NCI-H1417 treated with DMSO at 0.1 percent for 48 hours (cell line): Measurements from ENCODE around the gene ITPR1.

ENCODE experiments used
- DNase-seq: peaks from one replicate; lab custom pipeline; 2025; lab: John Stamatoyannopoulos, UW

The ITPR1 gene

GRCh38 chr3:4644951-4645350 is 151.8 kb downstream of the ITPR1 start:
- DNase-seq: no peak

- DNase-seq: no peak
Observed at GRCh38 chr3:4645468-4645867, 152.3 kb downstream of the ITPR1 start.

DNA sequence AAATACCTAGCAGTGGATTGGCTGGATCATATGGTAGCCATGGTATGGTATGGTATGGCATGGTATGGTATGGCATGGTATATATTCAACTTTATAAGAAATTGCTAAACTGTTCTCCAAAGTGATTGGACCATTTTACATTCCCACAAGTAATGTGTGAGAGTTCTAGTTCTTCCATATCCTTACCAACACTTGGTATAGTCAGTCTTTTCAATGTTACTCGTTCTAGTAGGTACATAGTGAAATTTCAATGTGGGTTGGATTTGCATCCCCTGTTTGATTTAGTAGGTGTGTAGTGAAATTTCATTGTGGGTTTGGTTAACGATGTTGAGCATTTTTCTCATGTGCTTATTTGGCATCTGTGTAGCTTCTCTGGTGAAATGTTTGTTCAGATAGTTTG is 154.3 kb downstream of the ITPR1 start:
- DNase-seq: no peak

- DNase-seq: no peak
Observed at GRCh38 chr3:4655145-4656045, 162.2 kb downstream of the ITPR1 start.

- no peak for DNase-seq
Observed at GRCh38 chr3:4656059-4656458, 162.9 kb downstream of the ITPR1 start.

GRCh38 chr3:4656626-4657328 is 163.6 kb downstream of the ITPR1 start:
- DNase-seq: no peak

DNA sequence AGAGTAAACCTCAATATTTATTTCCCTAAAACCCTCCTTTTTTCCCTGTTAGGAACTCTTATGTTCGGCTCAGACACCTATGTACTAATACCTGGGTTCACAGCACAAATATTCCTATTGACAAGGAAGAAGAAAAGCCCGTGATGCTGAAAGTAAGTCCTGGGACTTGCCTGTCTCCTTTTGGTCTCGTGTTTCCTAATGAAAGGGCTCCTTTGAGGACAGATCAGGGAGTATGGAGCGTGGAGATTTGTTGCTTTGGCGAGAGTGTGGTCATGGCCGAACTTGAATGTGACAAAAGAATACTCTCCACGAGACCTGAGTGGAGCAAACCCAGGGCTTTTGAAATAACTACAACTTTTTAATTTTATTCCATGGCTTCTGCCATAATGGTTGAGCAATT is 167.8 kb downstream of the ITPR1 start:
- DNase-seq: no peak

- DNase-seq: no peak
Observed at GRCh38 chr3:4664412-4664811, 171.3 kb downstream of the ITPR1 start.

- DNase-seq: no peak
Observed at GRCh38 chr3:4665197-4665596, 172.0 kb downstream of the ITPR1 start.

DNA sequence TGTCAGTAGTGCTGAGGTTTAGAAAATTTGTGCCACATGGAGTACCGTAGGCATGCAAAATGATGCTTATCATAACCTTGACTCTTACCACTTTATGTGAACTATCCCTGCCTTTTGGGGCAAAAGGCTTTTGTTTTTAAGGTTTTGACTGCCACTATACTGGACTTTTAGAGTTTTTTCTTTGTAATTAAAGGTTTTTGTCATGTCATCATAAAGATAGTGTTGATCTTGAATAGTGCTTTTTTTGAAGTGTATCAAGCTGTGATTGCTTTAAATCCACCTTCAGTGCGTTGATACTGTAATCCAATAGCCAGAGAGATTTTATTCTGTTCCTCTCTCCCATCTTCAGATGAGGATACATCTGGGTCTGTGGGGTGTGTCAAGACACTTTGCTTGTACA is 172.9 kb downstream of the ITPR1 start:
- no peak for DNase-seq

DNA sequence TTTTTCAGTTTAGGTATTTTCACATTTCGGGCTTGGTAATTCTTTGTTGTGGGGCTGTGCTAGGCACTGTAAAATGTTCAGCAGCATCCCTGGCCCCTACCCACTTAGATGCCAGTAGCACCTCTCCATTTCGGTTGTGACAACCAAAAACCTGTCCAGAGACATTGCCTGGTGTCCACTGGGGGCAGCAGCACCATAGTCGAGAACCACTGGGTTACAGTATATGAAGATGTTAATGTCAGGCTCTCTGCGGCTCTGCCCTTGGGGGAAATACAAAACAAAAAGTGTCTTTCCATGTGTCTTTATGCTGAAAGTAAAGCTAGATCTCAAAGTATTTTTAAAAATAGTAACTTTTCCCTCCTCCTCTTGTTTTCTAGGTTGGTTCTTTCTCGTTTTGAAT is 177.2 kb downstream of the ITPR1 start:
- no peak for DNase-seq

DNA sequence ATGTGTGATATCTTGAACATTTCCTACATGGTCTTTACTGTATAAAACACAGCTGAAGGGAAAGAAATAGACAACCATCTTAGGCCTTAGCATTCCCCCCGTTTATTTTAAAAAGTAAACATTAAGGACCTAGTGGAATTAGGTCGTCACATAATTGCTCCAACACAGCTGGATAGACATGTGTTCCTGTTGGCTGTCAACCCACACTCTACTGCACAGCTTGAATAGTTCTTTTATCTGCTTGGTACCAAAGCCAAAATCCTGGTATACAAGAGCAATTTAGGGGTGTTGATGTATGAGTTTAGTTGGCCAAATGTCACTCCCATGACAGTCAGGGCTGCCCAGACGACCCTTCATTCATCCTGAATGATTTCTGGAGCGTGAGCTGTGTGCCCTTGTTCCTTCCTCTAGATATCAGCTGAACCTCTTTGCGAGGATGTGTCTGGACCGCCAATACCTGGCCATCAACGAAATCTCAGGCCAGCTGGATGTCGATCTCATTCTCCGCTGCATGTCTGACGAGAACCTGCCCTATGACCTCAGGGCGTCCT is 179.7 kb downstream of the ITPR1 start:
- DNase-seq: no peak

GRCh38 chr3:4674216-4674615 is 181.1 kb downstream of the ITPR1 start:
- no peak for DNase-seq

- no peak for DNase-seq
Observed at GRCh38 chr3:4675704-4676103, 182.6 kb downstream of the ITPR1 start.

GRCh38 chr3:4678320-4678719 is 185.2 kb downstream of the ITPR1 start:
- no peak for DNase-seq

- DNase-seq: no peak
Observed at GRCh38 chr3:4680227-4680691, 187.1 kb downstream of the ITPR1 start.

DNA sequence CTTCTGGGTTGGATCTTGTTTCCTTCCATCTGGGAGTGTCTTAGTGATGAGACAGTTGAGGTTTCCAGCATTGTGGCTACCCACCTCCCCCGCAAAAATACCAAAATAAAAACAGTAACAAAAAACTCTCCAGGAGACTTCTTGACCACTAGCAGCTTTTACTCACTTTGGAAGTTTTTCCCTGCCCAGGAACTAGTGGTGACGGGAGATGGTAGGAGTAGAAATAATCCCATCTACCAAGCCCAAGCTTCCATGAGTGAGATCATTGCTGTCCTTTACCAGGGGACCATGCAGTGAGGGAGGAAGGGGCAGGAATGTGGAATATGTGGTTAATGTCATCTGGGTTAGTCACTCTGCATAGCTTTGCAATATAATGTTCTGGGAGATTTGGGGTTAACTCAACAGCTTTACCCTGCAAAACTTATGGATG is 187.7 kb downstream of the ITPR1 start:
- no peak for DNase-seq

DNA sequence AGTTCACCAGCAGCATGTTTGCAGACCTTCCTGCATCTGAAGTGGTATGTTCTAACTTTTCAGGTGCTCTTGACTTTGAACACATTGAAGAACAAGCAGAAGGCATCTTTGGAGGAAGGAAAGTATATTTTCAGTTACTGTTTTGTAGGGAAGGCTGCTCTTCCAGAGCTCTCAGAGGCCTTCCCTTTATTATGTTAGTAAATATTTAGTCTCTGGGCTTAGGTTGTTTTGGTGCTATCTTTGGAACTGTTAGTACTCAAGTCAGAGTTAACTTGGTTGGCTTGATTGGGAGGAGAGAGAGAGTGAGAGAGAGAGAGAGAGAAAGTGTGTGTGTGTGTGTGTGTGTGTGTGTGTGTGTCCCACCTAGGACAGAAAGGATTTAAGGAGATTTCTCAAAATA is 188.2 kb downstream of the ITPR1 start:
- no peak for DNase-seq

DNA sequence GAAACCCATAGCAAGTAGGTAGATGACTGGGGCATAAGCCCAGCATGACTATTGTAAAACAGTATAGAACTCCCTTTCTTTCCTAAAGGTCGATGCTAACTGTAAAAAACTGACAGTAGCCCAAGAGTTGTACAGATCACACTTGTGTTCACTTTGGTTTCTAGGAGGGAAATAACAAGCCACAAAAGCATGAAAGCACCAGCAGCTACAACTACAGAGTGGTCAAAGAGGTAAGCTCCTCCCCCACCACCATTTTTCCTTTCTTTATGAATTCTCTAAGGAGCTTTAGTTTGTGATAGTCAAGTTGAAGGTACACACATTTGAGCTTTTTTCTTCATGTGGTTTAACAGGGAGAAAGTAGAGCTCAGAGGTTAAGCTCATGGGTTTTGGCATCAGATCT is 191.0 kb downstream of the ITPR1 start:
- no peak for DNase-seq

GRCh38 chr3:4684976-4685375 is 191.8 kb downstream of the ITPR1 start:
- no peak for DNase-seq

DNA sequence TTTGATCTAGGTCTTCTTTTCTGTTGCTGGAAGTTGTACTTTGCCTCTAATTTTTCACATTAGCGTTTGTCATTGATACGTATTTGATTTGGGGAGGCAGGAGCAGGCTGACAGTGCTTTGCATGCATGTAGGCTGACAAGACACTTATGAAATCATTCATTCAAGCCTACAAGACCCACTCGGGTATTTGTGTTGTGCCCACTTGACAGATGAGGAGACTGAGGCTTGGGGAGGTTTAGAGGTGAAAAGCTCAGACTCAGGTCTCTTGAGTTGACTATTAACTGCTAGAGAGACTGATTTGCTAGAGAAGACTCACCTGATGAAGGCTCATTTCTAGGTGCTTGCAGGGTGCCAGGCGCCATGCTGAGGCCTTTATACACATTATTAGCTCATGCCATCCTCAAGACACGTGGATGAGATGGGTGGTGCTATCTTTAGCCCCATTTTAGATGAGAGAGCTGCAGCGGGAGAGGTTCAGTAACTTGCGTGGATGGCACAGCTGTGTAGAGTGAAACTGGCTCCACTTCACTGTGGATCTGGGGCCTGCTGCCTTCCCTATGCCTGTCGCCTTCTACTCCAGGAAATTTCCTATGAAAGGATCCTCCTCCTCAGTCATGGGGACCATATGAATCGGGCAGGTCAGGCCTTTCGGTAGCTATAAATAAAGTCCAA is 192.7 kb downstream of the ITPR1 start:
- DNase-seq: no peak

DNA sequence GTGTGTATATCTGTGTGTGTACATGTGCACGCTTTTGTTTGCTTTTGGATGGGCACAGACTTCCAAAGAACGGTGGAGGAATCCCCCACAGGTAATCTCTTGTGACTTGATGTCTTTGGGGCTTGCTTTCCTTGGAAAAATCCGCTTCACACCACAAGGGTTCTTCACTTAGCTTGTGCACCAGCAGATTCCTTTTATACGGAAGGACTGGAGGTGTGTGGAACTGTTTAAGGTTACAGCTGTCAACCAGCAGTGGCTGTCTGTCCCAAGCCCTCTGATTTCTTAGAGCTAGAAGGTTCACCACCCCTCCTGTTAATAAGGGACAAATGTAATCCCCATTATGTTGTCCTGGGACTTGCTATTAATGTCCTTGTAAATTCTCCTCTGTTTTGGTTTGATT is 193.5 kb downstream of the ITPR1 start:
- DNase-seq: no peak
